Uterus (tissue), 2 donors: ENCODE measurements around the gene OR10G3.
A peak's percentile ranks its signal among the peaks of the same experiment; 100 is the strongest.

Experiments used
- POLR2A ChIP-seq, 2 donors: fragments of 450-650 bp; IDR thresholded peaks; one replicate each; pipeline ENCODE4 v1.6.1; 2016; ENCODE audit warnings: antibody characterized with exemption in 2 of 2, mild to moderate bottlenecking in 1 of 2, moderate library complexity in 1 of 2
- TF ChIP-seq, protein P1 (sequence below), 4 experiments: fragments of 200-600 bp in 2 of 4; fragments of 450-650 bp in 2 of 4; sonication (generic) in 2 of 4; IDR thresholded peaks; one replicate each; pipeline ENCODE4 v1.5.1; 2016 to 2019; ENCODE audit warnings: antibody characterized with exemption in 4 of 4, mild to moderate bottlenecking in 2 of 4, moderate library complexity in 1 of 4

DNA sequence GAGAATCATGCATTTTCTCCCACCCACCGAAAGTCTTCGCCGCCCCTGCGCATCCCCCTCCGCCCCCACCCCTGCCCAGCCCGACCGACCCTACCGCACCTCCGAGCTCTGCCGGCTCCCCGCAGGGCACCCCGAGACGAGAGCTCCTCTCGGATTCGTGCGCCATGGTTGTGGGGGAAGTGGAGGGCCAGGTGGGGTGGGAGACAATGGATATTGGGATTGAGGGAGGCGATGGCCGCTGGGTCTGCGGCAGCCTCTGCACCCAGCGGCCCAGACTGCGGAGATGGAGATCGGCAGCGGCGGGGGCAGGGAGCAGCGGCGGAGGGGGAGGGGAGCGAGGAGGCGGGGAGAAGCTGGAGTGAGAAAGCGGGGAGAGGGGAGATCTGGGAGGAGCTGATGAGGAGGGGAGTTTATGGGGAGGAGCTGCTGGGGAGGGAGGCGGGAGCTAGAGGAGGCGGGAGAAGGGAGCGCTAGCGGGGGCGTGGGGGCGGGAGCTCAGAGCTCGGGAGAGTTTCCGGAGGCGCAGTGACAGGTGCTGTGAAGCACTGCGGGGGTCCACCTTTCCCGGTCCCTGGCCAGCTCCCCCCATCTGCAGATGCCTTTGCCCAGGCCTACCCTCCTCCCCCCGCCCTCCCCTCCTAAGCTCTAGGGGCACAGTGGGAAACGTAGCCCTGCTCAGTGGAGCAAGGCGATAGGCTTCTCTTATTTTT is 53.8 kb downstream of the OR10G3 start, which contains the start of gene SALL2:
- TF ChIP-seq, protein P1, sequence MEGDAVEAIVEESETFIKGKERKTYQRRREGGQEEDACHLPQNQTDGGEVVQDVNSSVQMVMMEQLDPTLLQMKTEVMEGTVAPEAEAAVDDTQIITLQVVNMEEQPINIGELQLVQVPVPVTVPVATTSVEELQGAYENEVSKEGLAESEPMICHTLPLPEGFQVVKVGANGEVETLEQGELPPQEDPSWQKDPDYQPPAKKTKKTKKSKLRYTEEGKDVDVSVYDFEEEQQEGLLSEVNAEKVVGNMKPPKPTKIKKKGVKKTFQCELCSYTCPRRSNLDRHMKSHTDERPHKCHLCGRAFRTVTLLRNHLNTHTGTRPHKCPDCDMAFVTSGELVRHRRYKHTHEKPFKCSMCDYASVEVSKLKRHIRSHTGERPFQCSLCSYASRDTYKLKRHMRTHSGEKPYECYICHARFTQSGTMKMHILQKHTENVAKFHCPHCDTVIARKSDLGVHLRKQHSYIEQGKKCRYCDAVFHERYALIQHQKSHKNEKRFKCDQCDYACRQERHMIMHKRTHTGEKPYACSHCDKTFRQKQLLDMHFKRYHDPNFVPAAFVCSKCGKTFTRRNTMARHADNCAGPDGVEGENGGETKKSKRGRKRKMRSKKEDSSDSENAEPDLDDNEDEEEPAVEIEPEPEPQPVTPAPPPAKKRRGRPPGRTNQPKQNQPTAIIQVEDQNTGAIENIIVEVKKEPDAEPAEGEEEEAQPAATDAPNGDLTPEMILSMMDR (IDR thresholded peaks at IDR 0.05), result no peak
- peak in 1 of 2 donors; percentile 30 for TF ChIP-seq POLR2A (IDR thresholded peaks at IDR 0.05)
